SK-N-SH treated with all-trans-retinoic acid at 6 μM for 48 hours (cell line): ENCODE results near the gene GRID1.

Experiments used
- ATAC-seq: fragments of 200-7000 bp; cut with Tn5 transposase; 3 replicates; pipeline ENCODE4 v1.9.1; 2020; ENCODE audit warnings: mild to moderate bottlenecking, moderate library complexity
- ARNTL ChIP-seq: fragments of 450-650 bp; formaldehyde crosslinking; IDR thresholded peaks from 2 replicates; pipeline ENCODE4 v1.5.0; 2020; ENCODE audit warnings: low read depth, mild to moderate bottlenecking, moderate library complexity, borderline replicate concordance
- BACH2 ChIP-seq: fragments of 250-450 bp; sonication (Bioruptor Pico); IDR thresholded peaks from 2 replicates; pipeline ENCODE4 v1.9.0; 2021; ENCODE audit warnings: mild to moderate bottlenecking, borderline replicate concordance
- CSDC2 ChIP-seq: fragments of 250-450 bp; sonication (Bioruptor Pico); IDR thresholded peaks from 2 replicates; pipeline ENCODE4 v1.5.0; 2020; ENCODE audit warnings: mild to moderate bottlenecking, moderate library complexity
- ESRRG ChIP-seq: fragments of 250-450 bp; sonication (Bioruptor Pico); IDR thresholded peaks from 2 replicates; pipeline ENCODE4 v1.6.1; 2021; ENCODE audit warnings: mild to moderate bottlenecking
- GLIS3 ChIP-seq: fragments of 250-450 bp; sonication (Bioruptor Pico); IDR thresholded peaks from 2 replicates; pipeline ENCODE4 v1.5.0; 2020; ENCODE audit warnings: mild to moderate bottlenecking, moderate library complexity
- ISL1 ChIP-seq: fragments of 250-450 bp; sonication (Bioruptor Pico); IDR thresholded peaks from 2 replicates; pipeline ENCODE4 v2.1.2; 2022; ENCODE audit warnings: mild to moderate bottlenecking, moderate library complexity
- OSR1 ChIP-seq: fragments of 250-450 bp; sonication (Bioruptor Pico); IDR thresholded peaks from 2 replicates; pipeline ENCODE4 v1.8.0; 2022; ENCODE audit warnings: moderate library complexity, mild to moderate bottlenecking, inconsistent platforms
- PPARA ChIP-seq: fragments of 250-450 bp; sonication (Bioruptor Pico); IDR thresholded peaks from 2 replicates; pipeline ENCODE4 v1.5.0; 2020; ENCODE audit warnings: mild to moderate bottlenecking, borderline replicate concordance
- RARB ChIP-seq: fragments of 250-450 bp; sonication (Bioruptor Pico); IDR thresholded peaks from 2 replicates; pipeline ENCODE4 v1.8.0; 2021; ENCODE audit warnings: mild to moderate bottlenecking, moderate library complexity
- SNAI2 ChIP-seq: fragments of 250-450 bp; sonication (Bioruptor Pico); IDR thresholded peaks from 2 replicates; pipeline ENCODE4 v1.5.0; 2020; ENCODE audit warnings: mild to moderate bottlenecking, moderate library complexity
- TCF4 ChIP-seq: fragments of 250-450 bp; sonication (Bioruptor Pico); IDR thresholded peaks from 2 replicates; pipeline ENCODE4 v1.8.0; 2021; ENCODE audit warnings: mild to moderate bottlenecking, moderate library complexity, borderline replicate concordance
- TOX ChIP-seq: fragments of 250-450 bp; sonication (Bioruptor Pico); IDR thresholded peaks from 2 replicates; pipeline ENCODE4 v1.8.0; 2021; ENCODE audit warnings: mild to moderate bottlenecking, moderate library complexity, borderline replicate concordance
- ZC3H10 ChIP-seq: fragments of 250-450 bp; sonication (Bioruptor Pico); IDR thresholded peaks from 2 replicates; pipeline ENCODE4 v1.5.1; 2021; ENCODE audit warnings: mild to moderate bottlenecking, moderate library complexity
- ZFP3 ChIP-seq: fragments of 250-450 bp; sonication (Bioruptor Pico); IDR thresholded peaks from 2 replicates; pipeline ENCODE4 v1.5.0; 2020; ENCODE audit warnings: mild to moderate bottlenecking, moderate library complexity
- ZFP30 ChIP-seq: fragments of 450-650 bp; formaldehyde crosslinking; IDR thresholded peaks from 2 replicates; pipeline ENCODE4 v1.5.0; 2022; ENCODE audit warnings: mild to moderate bottlenecking, moderate library complexity
- ZNF565 ChIP-seq: fragments of 450-650 bp; formaldehyde crosslinking; conservative IDR thresholded peaks from 2 replicates; pipeline ENCODE4 v1.5.0; 2020; ENCODE audit warnings: low read depth, mild to moderate bottlenecking, moderate library complexity
- ZNF70 ChIP-seq: fragments of 450-650 bp; formaldehyde crosslinking; IDR thresholded peaks from 2 replicates; pipeline ENCODE4 v1.5.0; 2020; ENCODE audit warnings: mild to moderate bottlenecking, moderate library complexity
- ZNF8 ChIP-seq: fragments of 450-650 bp; formaldehyde crosslinking; IDR thresholded peaks from 2 replicates; pipeline ENCODE4 v1.5.0; 2020; ENCODE audit warnings: mild to moderate bottlenecking, moderate library complexity
- TF ChIP-seq, protein P1 (sequence below): fragments of 250-450 bp; sonication (Bioruptor Pico); IDR thresholded peaks from 2 replicates; pipeline ENCODE4 v1.8.0; 2021; ENCODE audit warnings: low read depth, mild to moderate bottlenecking, moderate library complexity, borderline replicate concordance
- TF ChIP-seq, protein P2 (sequence below): fragments of 250-450 bp; sonication (Bioruptor Pico); IDR thresholded peaks from 2 replicates; pipeline ENCODE4 v1.5.1; 2021; ENCODE audit warnings: mild to moderate bottlenecking, moderate library complexity
- TF ChIP-seq, protein P3 (sequence below): fragments of 250-450 bp; sonication (Bioruptor Pico); IDR thresholded peaks from 2 replicates; pipeline ENCODE4 v1.8.0; 2020; ENCODE audit warnings: mild to moderate bottlenecking, moderate library complexity, borderline replicate concordance
- TF ChIP-seq, protein P4 (sequence below): fragments of 250-450 bp; sonication (Bioruptor Pico); IDR thresholded peaks from 2 replicates; pipeline ENCODE4 v1.5.1; 2020; ENCODE audit warnings: low read depth, mild to moderate bottlenecking, moderate library complexity

Gene GRID1

DNA sequence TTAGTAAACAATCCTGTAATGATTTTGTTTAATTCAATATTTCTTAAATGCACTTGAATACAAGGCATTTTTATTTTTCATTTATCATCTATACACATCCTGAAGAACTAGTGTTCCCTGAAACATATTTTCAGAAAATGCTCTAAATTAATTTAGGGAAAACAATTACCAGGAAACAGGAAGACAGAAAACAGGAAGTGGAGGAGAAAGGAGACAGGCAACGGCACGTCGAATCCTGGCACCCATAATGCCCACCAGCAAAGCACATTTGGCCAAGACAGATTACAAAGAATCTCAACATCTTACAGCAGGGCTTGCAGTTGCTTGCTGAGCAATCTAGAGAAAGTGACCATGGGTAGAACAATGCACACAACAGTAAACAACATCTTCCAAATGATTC is 571.1 kb downstream of the GRID1 start:
- ATAC-seq, result no peak
- no peak for TF ChIP-seq SNAI2 (CRISPR knock-in tag)
- TF ChIP-seq ZFP3 (CRISPR knock-in tag), result no peak

DNA sequence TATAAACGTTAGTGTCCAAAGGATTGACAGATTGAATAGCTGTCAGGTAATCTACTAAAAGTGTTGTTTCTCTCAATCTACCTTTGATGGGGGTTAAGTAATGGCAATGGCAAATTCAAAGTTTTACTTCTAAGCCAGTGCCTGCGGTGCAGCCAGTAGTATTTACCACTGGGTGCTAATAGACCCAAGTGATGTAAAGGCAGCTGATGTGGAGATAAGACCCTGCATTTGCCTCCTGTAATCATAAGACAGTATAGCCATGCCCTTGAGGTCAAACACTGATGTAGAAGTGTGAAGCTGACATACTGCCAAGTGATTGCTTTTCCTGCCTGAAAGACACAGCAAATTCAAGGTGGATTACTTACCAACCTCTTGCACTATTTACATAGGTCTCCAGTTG is 572.0 kb downstream of the GRID1 start:
- no peak for ATAC-seq
- no peak for TF ChIP-seq BACH2 (CRISPR knock-in tag)
- TF ChIP-seq ZFP30 (CRISPR knock-in tag), result no peak
- no peak for TF ChIP-seq ZC3H10
- no peak for TF ChIP-seq OSR1
- TF ChIP-seq, protein P1, sequence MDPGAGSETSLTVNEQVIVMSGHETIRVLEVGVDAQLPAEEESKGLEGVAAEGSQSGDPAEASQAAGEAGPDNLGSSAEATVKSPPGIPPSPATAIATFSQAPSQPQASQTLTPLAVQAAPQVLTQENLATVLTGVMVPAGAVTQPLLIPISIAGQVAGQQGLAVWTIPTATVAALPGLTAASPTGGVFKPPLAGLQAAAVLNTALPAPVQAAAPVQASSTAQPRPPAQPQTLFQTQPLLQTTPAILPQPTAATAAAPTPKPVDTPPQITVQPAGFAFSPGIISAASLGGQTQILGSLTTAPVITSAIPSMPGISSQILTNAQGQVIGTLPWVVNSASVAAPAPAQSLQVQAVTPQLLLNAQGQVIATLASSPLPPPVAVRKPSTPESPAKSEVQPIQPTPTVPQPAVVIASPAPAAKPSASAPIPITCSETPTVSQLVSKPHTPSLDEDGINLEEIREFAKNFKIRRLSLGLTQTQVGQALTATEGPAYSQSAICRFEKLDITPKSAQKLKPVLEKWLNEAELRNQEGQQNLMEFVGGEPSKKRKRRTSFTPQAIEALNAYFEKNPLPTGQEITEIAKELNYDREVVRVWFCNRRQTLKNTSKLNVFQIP, result no peak
- TF ChIP-seq PPARA (CRISPR knock-in tag), result no peak
- TF ChIP-seq ISL1, result no peak
- no peak for TF ChIP-seq ZNF70 (CRISPR knock-in tag)
- no peak for TF ChIP-seq GLIS3
- TF ChIP-seq, protein P2, sequence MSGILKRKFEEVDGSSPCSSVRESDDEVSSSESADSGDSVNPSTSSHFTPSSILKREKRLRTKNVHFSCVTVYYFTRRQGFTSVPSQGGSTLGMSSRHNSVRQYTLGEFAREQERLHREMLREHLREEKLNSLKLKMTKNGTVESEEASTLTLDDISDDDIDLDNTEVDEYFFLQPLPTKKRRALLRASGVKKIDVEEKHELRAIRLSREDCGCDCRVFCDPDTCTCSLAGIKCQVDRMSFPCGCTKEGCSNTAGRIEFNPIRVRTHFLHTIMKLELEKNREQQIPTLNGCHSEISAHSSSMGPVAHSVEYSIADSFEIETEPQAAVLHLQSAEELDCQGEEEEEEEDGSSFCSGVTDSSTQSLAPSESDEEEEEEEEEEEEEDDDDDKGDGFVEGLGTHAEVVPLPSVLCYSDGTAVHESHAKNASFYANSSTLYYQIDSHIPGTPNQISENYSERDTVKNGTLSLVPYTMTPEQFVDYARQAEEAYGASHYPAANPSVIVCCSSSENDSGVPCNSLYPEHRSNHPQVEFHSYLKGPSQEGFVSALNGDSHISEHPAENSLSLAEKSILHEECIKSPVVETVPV, result no peak
- TF ChIP-seq, all 23 proteins: peak for 0

DNA sequence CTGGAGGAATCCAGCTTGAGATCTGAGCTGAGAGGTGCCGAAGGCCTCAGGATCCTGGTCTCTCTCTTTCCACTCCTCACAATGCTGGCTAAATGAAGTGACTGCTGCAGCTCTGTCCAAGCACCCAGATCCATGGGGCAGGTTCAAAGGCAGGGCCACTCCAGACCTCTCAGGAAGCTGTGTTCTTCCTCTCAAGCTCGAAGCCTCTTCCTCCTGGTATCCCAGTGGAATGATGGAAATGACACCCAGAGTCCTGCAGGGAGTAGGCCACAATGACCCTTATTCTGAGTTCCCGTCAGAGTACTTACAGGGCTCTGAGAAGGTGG is 574.1 kb downstream of the GRID1 start:
- no peak for ATAC-seq
- TF ChIP-seq ZNF565 (CRISPR knock-in tag) (no peak), TCF4 (no peak), ISL1 (no peak), RARB (CRISPR knock-in tag) (no peak), ZNF8 (CRISPR knock-in tag) (no peak), GLIS3 (no peak), CSDC2 (CRISPR knock-in tag) (no peak), ZC3H10 (no peak), ARNTL (CRISPR knock-in tag) (no peak), ESRRG (CRISPR knock-in tag) (no peak), BACH2 (CRISPR knock-in tag) (no peak), TOX (CRISPR knock-in tag) (no peak), PPARA (CRISPR knock-in tag) (no peak)
- TF ChIP-seq, protein P1, result no peak
- TF ChIP-seq, protein P3, sequence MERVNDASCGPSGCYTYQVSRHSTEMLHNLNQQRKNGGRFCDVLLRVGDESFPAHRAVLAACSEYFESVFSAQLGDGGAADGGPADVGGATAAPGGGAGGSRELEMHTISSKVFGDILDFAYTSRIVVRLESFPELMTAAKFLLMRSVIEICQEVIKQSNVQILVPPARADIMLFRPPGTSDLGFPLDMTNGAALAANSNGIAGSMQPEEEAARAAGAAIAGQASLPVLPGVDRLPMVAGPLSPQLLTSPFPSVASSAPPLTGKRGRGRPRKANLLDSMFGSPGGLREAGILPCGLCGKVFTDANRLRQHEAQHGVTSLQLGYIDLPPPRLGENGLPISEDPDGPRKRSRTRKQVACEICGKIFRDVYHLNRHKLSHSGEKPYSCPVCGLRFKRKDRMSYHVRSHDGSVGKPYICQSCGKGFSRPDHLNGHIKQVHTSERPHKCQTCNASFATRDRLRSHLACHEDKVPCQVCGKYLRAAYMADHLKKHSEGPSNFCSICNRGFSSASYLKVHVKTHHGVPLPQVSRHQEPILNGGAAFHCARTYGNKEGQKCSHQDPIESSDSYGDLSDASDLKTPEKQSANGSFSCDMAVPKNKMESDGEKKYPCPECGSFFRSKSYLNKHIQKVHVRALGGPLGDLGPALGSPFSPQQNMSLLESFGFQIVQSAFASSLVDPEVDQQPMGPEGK (CRISPR knock-in tag), result no peak
- TF ChIP-seq, protein P2, result no peak

DNA sequence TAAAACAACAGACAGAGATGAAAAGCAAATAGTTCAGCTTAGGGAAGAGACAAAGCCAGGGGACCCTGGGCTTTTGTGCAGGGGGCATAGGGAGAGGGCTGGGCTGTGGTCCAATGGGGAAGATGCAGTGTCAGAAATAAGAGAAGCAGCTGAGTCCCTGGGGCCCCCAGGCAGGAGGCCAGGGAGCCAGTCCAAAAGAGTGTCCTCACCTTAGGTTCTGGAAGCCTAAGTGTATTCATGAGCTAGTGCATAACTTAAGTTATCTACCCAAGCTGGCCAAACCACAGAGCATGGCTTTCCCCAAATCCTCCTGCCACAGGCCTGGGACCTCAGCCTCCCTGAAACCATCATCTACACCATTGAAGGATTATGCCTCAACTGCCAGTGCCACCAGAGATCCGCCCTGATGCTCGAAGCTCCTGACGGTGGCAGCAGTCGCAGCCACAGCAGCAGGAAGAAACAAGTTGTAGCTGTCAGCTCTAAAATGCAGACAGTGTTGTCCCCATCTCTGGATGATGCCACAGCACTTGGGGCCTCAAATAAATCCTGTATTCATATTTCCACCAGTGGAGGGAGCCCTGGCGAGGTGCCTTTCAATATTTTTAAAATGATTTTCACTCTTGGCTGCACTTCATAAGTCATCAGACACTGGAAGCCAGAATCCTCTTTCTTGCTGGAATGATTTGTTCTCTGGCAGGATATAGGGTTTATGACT is 574.6 kb downstream of the GRID1 start:
- TF ChIP-seq, protein P4, sequence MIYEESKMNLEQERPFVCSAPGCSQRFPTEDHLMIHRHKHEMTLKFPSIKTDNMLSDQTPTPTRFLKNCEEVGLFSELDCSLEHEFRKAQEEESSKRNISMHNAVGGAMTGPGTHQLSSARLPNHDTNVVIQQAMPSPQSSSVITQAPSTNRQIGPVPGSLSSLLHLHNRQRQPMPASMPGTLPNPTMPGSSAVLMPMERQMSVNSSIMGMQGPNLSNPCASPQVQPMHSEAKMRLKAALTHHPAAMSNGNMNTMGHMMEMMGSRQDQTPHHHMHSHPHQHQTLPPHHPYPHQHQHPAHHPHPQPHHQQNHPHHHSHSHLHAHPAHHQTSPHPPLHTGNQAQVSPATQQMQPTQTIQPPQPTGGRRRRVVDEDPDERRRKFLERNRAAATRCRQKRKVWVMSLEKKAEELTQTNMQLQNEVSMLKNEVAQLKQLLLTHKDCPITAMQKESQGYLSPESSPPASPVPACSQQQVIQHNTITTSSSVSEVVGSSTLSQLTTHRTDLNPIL (CRISPR knock-in tag), result no peak
- TF ChIP-seq GLIS3, result no peak
- TF ChIP-seq OSR1, result no peak
- TF ChIP-seq, protein P1, result no peak
- no peak for TF ChIP-seq TOX (CRISPR knock-in tag)
- no peak for TF ChIP-seq ZNF565 (CRISPR knock-in tag)
- ATAC-seq, result no peak
